Endodermal cell (in vitro differentiated cells): Measurements from ENCODE around the gene PVALEF. TPM values are rescaled to one million over a fixed set of nuclear protein-coding genes. Genes with fewer than 3 reads are reported as not detected.

Experiments
- DNase-seq: peaks from one replicate; pipeline ENCODE4 v3.0.0-alpha.2; 2017
- H3K27ac ChIP-seq: 2 replicates; pipeline ENCODE4 v1.5.1; 2013; ENCODE audit warnings: mild to moderate bottlenecking, low read depth, low read length, moderate library complexity
- H3K27me3 ChIP-seq: 2 replicates; pipeline ENCODE4 v1.6.1; 2013; ENCODE audit warnings: mild to moderate bottlenecking, low read length, moderate library complexity; ENCODE audit not compliant: insufficient read depth, control insufficient read depth, poor library complexity, severe bottlenecking
- H3K36me3 ChIP-seq: 2 replicates; pipeline ENCODE4 v1.7.0; 2013; ENCODE audit warnings: mild to moderate bottlenecking, low read length, moderate library complexity; ENCODE audit not compliant: control insufficient read depth, insufficient read depth
- H3K4me1 ChIP-seq: one replicate; pipeline ENCODE4 v1.7.0; 2013; ENCODE audit warnings: low read length; ENCODE audit not compliant: control insufficient read depth, insufficient read depth
- H3K4me3 ChIP-seq: 2 replicates; pipeline ENCODE4 v1.5.1; 2013; ENCODE audit warnings: mild to moderate bottlenecking, low read length, moderate library complexity
- H3K9ac ChIP-seq: 2 replicates; pipeline ENCODE4 v1.6.1; 2013; ENCODE audit warnings: mild to moderate bottlenecking, low read length, moderate library complexity; ENCODE audit not compliant: poor library complexity, severe bottlenecking; ENCODE audit errors: extremely low read depth
- H3K9me3 ChIP-seq: 2 replicates; pipeline ENCODE4 v1.6.1; 2013; ENCODE audit warnings: mild to moderate bottlenecking, low read length, moderate library complexity; ENCODE audit not compliant: control insufficient read depth
- H3K27ac Mint-ChIP-seq: 2 replicates; pipeline ENCODE4 v1.8.0; 2020; ENCODE audit warnings: mixed read lengths
- H3K27me3 Mint-ChIP-seq: 2 replicates; pipeline ENCODE4 v1.8.0; 2021; ENCODE audit warnings: mild to moderate bottlenecking, mixed read lengths; ENCODE audit not compliant: insufficient read depth
- H3K36me3 Mint-ChIP-seq: 2 replicates; pipeline ENCODE4 v1.8.0; 2020; ENCODE audit warnings: low read depth, mixed read lengths
- H3K4me1 Mint-ChIP-seq: 2 replicates; pipeline ENCODE4 v1.8.0; 2020; ENCODE audit warnings: mixed read lengths
- H3K4me3 Mint-ChIP-seq: 2 replicates; pipeline ENCODE4 v1.8.0; 2020; ENCODE audit warnings: mild to moderate bottlenecking, moderate library complexity, mixed read lengths
- H3K9me3 Mint-ChIP-seq: 2 replicates; pipeline ENCODE4 v1.8.0; 2020; ENCODE audit warnings: mild to moderate bottlenecking, mixed read lengths
- WGBS, 2 experiments: methylation state at CpG; one replicate each; pipeline versions ENCODE4 v1.1.5 to v1.1.7; 2013; ENCODE audit warnings: missing lambda C conversion rate in 2 of 2, mixed read lengths in 1 of 2; ENCODE audit not compliant: insufficient coverage in 1 of 2, insufficient read length in 1 of 2; 5-methylcytosine and 5-hydroxymethylcytosine counted together
- total RNA-seq, 2 donors: library from RNA; stranded (reverse); fragmentation: NEBNext Ultra II Directional in 1 of 2; extraction: Animal tissue kit (Norgen Biotek cat#: 25700) in 1 of 2; gene quantifications; 2 replicates in 1 of 2; 3 replicates in 1 of 2; pipeline ENCODE4 v1.2.1, GENCODE V29; 2021
- TF ChIP-seq, protein P1 (sequence below): fragments of 200-600 bp; sonication (generic); conservative IDR thresholded peaks from 2 replicates; pipeline ENCODE4 v1.5.0; 2021; ENCODE audit warnings: antibody characterized with exemption, mild to moderate bottlenecking

PVALEF gene
- total RNA-seq, 2 donors from 2014 or later, result not detected

DNA sequence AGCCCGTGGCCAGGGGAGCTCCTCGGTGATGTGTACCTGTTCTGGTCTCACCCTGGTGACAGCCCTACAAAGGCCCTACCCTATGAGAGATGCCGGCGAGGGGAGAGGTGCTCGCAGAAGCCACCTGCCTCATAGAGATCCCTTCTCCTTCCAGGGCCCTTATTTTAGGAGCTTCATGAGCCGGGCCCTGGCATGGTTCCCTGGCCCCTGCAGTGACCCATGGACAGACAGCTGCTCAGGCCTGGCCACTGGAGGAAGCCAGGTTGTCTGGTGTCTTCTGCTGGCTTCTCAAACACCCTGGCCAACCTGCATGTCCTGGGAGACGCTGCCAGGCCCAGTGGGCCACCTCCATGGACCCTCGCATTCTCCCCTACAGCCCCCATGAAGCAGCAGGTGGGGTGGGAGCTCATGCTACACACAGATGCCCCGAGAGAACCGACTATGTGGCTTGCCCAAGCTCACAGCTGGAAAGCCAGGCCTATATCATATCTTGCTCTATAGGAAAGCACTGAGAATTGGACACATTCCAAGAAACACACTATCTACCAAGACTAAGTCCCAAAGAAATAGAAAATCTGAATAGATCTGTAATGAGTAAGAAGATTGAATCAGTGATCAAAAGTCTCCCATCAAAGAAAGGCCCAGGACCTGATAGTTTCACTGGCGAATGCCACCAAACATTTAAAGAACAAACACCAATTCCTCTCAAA is 7.9 kb downstream of the PVALEF start:
- H3K9ac ChIP-seq, result no peak overlapping the region
- no peak overlapping the region for H3K27ac ChIP-seq
- TF ChIP-seq, protein P1, sequence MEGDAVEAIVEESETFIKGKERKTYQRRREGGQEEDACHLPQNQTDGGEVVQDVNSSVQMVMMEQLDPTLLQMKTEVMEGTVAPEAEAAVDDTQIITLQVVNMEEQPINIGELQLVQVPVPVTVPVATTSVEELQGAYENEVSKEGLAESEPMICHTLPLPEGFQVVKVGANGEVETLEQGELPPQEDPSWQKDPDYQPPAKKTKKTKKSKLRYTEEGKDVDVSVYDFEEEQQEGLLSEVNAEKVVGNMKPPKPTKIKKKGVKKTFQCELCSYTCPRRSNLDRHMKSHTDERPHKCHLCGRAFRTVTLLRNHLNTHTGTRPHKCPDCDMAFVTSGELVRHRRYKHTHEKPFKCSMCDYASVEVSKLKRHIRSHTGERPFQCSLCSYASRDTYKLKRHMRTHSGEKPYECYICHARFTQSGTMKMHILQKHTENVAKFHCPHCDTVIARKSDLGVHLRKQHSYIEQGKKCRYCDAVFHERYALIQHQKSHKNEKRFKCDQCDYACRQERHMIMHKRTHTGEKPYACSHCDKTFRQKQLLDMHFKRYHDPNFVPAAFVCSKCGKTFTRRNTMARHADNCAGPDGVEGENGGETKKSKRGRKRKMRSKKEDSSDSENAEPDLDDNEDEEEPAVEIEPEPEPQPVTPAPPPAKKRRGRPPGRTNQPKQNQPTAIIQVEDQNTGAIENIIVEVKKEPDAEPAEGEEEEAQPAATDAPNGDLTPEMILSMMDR, result no peak
- Mint-ChIP-seq H3K36me3 (no peaks in the 10 kb centered on the region), H3K4me1 (no peaks in the 10 kb centered on the region), H3K9me3 (peaks cover 2% of the 10 kb centered on the region), H3K4me3 (no peak overlapping the region), H3K27ac (no peak overlapping the region), H3K27me3 (no peaks in the 10 kb centered on the region)
- no peaks in the 10 kb centered on the region for H3K4me1 ChIP-seq
- no peak for DNase-seq
- WGBS, 2 experiments, result 94 to 97% methylated on average over 9 to 11 of the region's 11 CpGs
- H3K36me3 ChIP-seq, result no peaks in the 10 kb centered on the region
- H3K27me3 ChIP-seq, result no peaks in the 10 kb centered on the region
- H3K4me3 ChIP-seq, result no peak overlapping the region
- H3K9me3 ChIP-seq, result peaks cover 6% of the 10 kb centered on the region

DNA sequence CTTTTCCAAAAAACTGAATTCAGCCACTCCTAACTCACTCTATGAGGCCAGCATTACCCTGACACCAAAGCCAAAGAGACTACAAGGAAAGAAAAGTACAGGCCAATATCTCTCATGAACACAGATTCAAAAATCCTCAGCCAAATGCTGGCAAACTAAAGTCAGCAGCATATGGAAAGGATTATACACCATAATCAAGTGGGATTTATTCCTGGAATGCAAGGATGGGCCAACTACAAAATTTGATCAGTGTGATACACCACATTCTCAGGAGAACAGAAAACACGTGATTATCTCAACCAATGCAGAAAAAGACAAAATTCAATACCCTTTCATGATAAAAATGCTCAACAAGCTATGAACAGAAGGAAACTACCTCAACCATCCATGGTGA is 8.5 kb downstream of the PVALEF start:
- Mint-ChIP-seq H3K27me3 (no peaks in the 10 kb centered on the region), H3K9me3 (peaks cover 2% of the 10 kb centered on the region)

DNA sequence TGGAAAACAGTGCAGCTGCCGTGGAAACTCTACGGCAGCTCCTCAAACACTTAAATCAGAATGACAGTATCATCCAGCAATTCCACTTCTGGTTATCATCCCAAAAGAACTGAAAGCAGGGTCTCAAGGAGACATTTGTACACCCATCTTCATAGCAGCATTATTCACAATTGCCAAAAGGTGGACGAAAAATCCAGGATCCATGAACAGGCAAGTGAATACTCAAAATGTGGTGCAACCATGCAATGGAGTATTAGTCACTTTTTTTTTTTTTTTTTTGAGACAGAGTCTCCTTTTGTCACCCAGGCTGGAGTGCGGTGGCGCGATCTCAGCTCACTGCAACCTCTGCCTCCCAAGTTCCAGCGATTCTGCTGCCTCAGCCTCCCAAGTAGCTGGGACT is 11.4 kb downstream of the PVALEF start:
- peaks cover 2% of the 10 kb centered on the region for H3K9me3 Mint-ChIP-seq
- no peaks in the 10 kb centered on the region for H3K36me3 Mint-ChIP-seq
- no peak overlapping the region for H3K9ac ChIP-seq
- H3K27ac ChIP-seq, result no peak overlapping the region
- no peaks in the 10 kb centered on the region for H3K4me1 ChIP-seq
- H3K27ac Mint-ChIP-seq, result no peak overlapping the region
- no peaks in the 10 kb centered on the region for H3K4me1 Mint-ChIP-seq
- H3K27me3 ChIP-seq, result no peaks in the 10 kb centered on the region
- H3K4me3 ChIP-seq, result no peak overlapping the region
- no peak overlapping the region for H3K4me3 Mint-ChIP-seq
- 88 to 90% methylated on average over 4 to 7 of the region's 7 CpGs for WGBS, 2 experiments
- peaks cover 6% of the 10 kb centered on the region for H3K9me3 ChIP-seq
- no peaks in the 10 kb centered on the region for H3K36me3 ChIP-seq
- TF ChIP-seq, protein P1, result no peak
- no peak for DNase-seq
- no peaks in the 10 kb centered on the region for H3K27me3 Mint-ChIP-seq

More for the DNA sequence above, 8.5 kb downstream of the PVALEF start:
- no peak overlapping the region for H3K27ac Mint-ChIP-seq
- H3K4me1 Mint-ChIP-seq, result no peaks in the 10 kb centered on the region
- no peak overlapping the region for H3K4me3 ChIP-seq
- no peak overlapping the region for H3K4me3 Mint-ChIP-seq
- no peaks in the 10 kb centered on the region for H3K27me3 ChIP-seq
- TF ChIP-seq, protein P1, result no peak
- H3K9ac ChIP-seq, result no peak overlapping the region
- H3K36me3 Mint-ChIP-seq, result no peaks in the 10 kb centered on the region
- DNase-seq, result no peak
- H3K4me1 ChIP-seq, result no peaks in the 10 kb centered on the region
- WGBS, 2 experiments, result 75 to 100% methylated on average over 1 of the region's 1 CpG
- H3K9me3 ChIP-seq, result peaks cover 6% of the 10 kb centered on the region
- H3K36me3 ChIP-seq, result no peaks in the 10 kb centered on the region
- H3K27ac ChIP-seq, result no peak overlapping the region
